ENCODE measurements around the gene ZNF813.
A peak's percentile ranks its signal among the peaks of the same experiment; 100 is the strongest.

The ZNF813 gene

DNA sequence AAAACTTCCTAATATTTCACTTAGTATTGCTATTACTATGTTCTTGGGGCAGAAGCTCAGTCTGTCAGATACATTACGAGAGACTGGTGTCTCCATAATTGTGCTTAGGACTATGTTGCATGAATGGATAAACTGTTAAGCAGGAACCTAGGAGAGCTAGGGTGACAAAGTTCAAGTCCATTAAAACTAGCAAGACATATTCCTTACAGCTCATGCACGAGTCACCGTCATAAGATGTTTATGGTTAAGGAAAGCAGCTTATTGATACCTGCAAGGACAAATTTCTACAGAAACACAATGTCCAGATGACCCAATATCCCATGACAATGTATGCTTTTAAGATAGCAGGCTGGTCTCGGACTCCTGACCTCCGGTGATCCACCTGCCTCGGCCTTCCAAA lies 5.7 kb upstream of the ZNF813 start:
- TF ChIP-seq, protein P1, sequence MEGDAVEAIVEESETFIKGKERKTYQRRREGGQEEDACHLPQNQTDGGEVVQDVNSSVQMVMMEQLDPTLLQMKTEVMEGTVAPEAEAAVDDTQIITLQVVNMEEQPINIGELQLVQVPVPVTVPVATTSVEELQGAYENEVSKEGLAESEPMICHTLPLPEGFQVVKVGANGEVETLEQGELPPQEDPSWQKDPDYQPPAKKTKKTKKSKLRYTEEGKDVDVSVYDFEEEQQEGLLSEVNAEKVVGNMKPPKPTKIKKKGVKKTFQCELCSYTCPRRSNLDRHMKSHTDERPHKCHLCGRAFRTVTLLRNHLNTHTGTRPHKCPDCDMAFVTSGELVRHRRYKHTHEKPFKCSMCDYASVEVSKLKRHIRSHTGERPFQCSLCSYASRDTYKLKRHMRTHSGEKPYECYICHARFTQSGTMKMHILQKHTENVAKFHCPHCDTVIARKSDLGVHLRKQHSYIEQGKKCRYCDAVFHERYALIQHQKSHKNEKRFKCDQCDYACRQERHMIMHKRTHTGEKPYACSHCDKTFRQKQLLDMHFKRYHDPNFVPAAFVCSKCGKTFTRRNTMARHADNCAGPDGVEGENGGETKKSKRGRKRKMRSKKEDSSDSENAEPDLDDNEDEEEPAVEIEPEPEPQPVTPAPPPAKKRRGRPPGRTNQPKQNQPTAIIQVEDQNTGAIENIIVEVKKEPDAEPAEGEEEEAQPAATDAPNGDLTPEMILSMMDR (IDR thresholded peaks at IDR 0.05) = no peak

DNA sequence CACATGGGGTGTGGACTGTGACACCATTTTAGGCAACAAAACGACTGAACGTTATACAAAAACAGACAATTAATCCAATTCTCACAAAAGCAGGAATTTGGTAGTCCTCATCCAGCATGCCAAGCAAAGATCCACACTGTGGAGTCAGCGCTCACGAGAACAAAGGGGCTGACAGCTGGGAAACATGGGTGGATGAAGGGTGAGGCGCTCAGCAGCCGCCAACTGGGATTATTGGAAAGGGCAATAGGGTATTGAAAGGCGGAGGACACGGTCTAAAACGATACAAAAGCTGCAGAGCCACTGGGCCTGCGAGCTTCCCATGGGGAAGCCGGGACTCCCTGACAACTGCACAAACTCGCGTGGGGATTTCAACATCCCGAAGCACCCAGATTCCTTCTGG lies 4.7 kb upstream of the ZNF813 start:
- TF ChIP-seq, protein P1 (IDR thresholded peaks at IDR 0.05) = no peak

DNA sequence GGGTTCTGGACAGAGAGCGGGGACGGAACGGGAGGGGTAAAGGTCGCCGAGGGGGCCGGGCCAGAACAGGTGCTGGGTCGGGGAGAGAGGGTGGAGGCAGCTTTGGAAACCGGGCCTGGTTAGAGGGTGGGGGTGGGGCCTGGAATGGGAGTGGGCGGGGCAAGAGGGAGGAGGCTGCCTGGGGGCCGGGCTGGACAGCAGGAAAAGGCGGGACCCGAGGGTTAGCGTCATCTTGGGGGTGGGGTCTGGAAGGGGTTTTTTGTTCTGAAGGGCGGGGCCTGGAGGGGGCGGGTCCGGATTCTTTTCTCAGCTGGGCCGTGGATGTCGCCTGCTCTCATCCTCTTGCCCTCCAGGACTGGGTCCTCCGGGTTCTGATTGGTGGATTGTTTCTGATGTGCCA lies 4.3 kb upstream of the ZNF813 start:
- TF ChIP-seq, protein P1 (IDR thresholded peaks at IDR 0.05) = no peak

DNA sequence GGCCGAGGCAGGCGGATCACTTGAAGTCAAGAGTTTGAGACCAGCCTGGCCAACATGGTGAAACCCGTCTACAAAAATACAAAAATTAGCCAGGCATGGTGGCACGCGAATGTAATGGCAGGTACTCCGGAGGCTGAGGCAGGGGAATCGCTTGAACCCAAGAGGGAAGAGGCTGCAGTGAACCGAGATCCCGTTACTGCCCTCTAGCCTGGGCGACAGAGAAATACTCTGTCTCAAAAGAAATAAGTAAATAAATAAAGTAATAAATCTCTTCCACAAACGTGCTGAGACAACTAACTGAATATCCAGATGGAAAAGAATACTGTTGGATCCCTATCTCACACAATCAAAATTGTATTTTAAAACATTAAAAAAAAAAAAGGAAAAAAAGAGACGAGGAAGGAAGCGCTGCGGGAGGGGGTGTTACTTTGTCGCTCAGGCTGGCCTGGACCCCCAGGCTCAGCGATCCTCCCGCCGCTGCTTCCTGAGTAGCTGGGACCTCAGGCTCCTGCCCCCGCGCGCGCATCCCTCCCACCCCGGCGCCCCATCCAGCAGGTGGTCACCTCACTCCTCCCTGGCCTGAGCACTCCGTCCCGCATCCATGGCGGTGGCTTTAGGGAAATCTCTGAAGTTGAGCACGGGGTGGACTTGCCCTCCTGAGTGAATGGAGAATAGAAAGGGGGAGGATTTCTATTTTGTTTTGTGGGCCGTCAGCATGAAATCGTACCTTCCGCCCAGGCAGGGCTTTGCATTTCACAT lies 628 bp upstream of the ZNF813 start:
- TF ChIP-seq, protein P1 (IDR thresholded peaks at IDR 0.05) = peak; percentile 39; the same call in 1 of the 2 replicates

DNA sequence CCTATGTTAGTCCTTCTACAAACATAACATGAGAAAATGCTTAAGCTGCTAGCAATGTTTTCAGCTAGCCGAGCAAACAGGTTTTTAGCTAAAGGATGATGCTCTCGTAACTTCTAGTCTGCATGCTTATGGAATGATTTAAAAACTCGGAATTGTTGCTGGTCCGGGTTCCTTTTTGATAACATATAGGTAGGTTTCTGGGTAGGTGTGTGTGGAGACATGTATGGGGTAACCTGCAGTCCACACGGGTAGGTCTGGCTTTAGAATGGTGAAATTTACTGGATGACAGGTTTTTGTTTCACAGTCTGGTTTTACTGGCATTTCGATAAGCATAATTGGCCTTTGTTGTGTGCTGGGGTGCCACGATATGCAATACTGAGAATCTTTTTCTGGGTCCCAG lies 4.4 kb downstream of the ZNF813 start:
- TF ChIP-seq, protein P1 (IDR thresholded peaks at IDR 0.05) = no peak

DNA sequence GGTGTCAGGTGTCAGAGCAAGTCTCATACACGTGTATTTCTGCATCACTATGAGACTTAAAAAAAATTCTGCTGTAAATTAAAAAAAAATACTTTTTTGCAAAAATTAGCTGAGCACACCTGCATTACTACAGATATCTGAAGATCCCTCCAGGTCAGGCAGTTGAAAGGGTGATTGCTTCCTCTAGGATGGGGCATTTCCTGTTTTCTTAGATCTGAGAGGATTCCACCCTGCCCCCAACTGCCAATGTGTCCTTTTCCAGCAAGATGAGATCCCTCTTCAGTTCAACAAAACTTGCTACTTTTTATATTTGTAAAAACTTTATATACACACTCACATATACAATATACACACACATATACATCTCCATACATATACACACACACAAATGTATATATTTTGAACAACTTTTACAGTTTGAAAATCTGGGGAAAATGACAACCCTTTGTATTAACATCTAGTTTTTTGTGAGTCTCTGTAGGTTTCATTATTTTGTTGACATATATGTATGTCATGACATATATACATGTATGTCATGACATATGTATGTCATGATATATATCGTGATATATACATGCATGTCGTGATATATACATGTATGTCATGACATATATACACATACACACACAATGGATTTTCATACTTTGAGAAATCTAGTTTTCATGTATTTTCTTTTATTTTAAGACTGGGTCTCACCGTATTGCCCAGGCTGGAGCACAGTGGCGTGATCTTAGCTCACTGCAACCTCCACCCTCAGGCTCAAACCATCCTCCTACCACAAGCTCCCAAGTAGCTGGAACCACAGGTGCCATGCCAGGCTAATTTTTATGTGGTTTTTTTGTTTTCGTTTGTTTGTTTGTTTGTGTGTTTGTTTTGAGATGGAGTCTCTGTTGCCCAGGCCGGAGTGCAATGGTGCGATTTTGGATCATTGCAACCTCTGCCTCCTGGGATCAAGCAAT lies 17.8 kb downstream of the ZNF813 start:
- TF ChIP-seq, protein P1 (IDR thresholded peaks at IDR 0.05) = no peak

DNA sequence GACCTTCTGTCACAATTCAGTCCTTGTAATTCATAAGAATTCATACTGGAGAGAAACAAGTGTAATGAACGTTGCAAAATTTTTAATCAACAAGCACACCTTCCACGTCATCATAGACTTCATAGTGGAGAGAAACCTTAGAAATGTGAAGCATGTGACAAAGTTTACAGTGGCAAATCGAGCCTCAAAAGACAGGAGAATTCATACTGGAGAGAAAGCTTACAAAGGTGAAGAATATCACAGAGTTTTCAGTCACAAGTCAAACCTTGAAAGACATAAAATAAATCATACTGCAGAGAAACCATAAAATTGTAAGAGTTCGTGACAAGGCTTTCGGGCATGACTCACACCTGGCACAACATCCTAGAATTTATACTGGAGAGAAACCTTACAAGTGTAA lies 24.6 kb downstream of the ZNF813 start:
- TF ChIP-seq, protein P1 (IDR thresholded peaks at IDR 0.05) = no peak

Measured in LNCAP (cell line).